HG03460 (cell line): ENCODE data around the gene ZC3H15.
"Not testable (repeated sequence)": the region's sequence is repeated elsewhere in the genome, so short reads cannot be mapped to it uniquely, and the experiment has no call there.

ENCODE experiments used
- ATAC-seq: cut with Tn5 transposase; IDR thresholded peaks from one replicate; pipeline ENCODE4 v1.9.1; 2021; ENCODE audit not compliant: unreplicated experiment

ZC3H15 gene

GRCh38 chr2:186486651-186487647 lies 889 bp downstream of the ZC3H15 start:
- no peak for ATAC-seq

GRCh38 chr2:186493564-186494085 lies 7.6 kb downstream of the ZC3H15 start:
- no peak for ATAC-seq

- ATAC-seq = no peak
Observed at GRCh38 chr2:186496401-186496800, 10.3 kb downstream of the ZC3H15 start.

GRCh38 chr2:186497928-186498327 lies 11.9 kb downstream of the ZC3H15 start:
- ATAC-seq = no peak

GRCh38 chr2:186498834-186499233 lies 12.8 kb downstream of the ZC3H15 start:
- no peak for ATAC-seq

- no peak for ATAC-seq
Observed at GRCh38 chr2:186503827-186504606, 18.0 kb downstream of the ZC3H15 start.

GRCh38 chr2:186508263-186508662 lies 22.2 kb downstream of the ZC3H15 start:
- no peak for ATAC-seq

GRCh38 chr2:186515376-186515775 lies 29.3 kb downstream of the ZC3H15 start:
- ATAC-seq = no peak

GRCh38 chr2:186516396-186516795 lies 30.3 kb downstream of the ZC3H15 start:
- ATAC-seq = no peak

GRCh38 chr2:186517090-186517489 lies 31.0 kb downstream of the ZC3H15 start:
- no peak for ATAC-seq

GRCh38 chr2:186518291-186518690 lies 32.2 kb downstream of the ZC3H15 start:
- no peak for ATAC-seq

- ATAC-seq = no peak
Observed at GRCh38 chr2:186518945-186519344, 32.9 kb downstream of the ZC3H15 start.

- not testable (repeated sequence) for ATAC-seq
Observed at GRCh38 chr2:186521570-186522153, 35.6 kb downstream of the ZC3H15 start.

GRCh38 chr2:186522450-186522849 lies 36.4 kb downstream of the ZC3H15 start:
- no peak for ATAC-seq

- ATAC-seq = no peak
Observed at GRCh38 chr2:186523791-186524190, 37.7 kb downstream of the ZC3H15 start.

GRCh38 chr2:186526281-186526680 lies 40.2 kb downstream of the ZC3H15 start:
- ATAC-seq = no peak

- ATAC-seq = no peak
Observed at GRCh38 chr2:186530314-186530713, 44.3 kb downstream of the ZC3H15 start.

- ATAC-seq = no peak
Observed at GRCh38 chr2:186531257-186531775, 45.3 kb downstream of the ZC3H15 start.

GRCh38 chr2:186532891-186533290 lies 46.8 kb downstream of the ZC3H15 start:
- ATAC-seq = no peak

GRCh38 chr2:186533717-186534116 lies 47.7 kb downstream of the ZC3H15 start:
- no peak for ATAC-seq

GRCh38 chr2:186534406-186534805 lies 48.3 kb downstream of the ZC3H15 start:
- no peak for ATAC-seq
